ACC112 (cell line): ENCODE results near the gene SNAP47.
"Not testable (repeated sequence)": the region's sequence is repeated elsewhere in the genome, so short reads cannot be mapped to it uniquely, and the experiment has no call there.

Experiments
- H2AFZ ChIP-seq: fragments of 200-600 bp; sonication (generic); one replicate; pipeline ENCODE4 v1.6.0; 2017; ENCODE audit warnings: antibody characterized with exemption, low read length; ENCODE audit not compliant: unreplicated experiment
- H3K27ac ChIP-seq: fragments of 200-600 bp; sonication (generic); 2 replicates; pipeline ENCODE4 v1.5.1; 2014; ENCODE audit warnings: low read depth, mild to moderate bottlenecking, antibody characterized with exemption, low read length, moderate library complexity
- H3K27me3 ChIP-seq: fragments of 200-600 bp; sonication (generic); 2 replicates; pipeline ENCODE4 v1.6.1; 2014; ENCODE audit warnings: mild to moderate bottlenecking, antibody characterized with exemption, low read length, moderate library complexity, mixed read lengths; ENCODE audit not compliant: insufficient read depth
- H3K36me3 ChIP-seq: fragments of 200-600 bp; sonication (generic); 2 replicates; pipeline ENCODE4 v1.6.1; 2016; ENCODE audit warnings: mild to moderate bottlenecking, antibody characterized with exemption, low read length, moderate library complexity, mixed read lengths; ENCODE audit not compliant: insufficient read depth
- H3K4me1 ChIP-seq: fragments of 200-600 bp; sonication (generic); one replicate; pipeline ENCODE4 v1.6.1; 2016; ENCODE audit warnings: low read length, mixed read lengths; ENCODE audit not compliant: insufficient read depth, unreplicated experiment, control insufficient read depth
- H3K4me3 ChIP-seq: fragments of 200-600 bp; sonication (generic); 2 replicates; pipeline ENCODE4 v1.5.1; 2014; ENCODE audit warnings: mild to moderate bottlenecking, low read depth, low read length
- H3K79me2 ChIP-seq: fragments of 200-600 bp; sonication (generic); one replicate; pipeline ENCODE4 v1.6.0; 2016; ENCODE audit warnings: low read length; ENCODE audit not compliant: control insufficient read depth, unreplicated experiment, insufficient read depth

SNAP47 gene, protein sequence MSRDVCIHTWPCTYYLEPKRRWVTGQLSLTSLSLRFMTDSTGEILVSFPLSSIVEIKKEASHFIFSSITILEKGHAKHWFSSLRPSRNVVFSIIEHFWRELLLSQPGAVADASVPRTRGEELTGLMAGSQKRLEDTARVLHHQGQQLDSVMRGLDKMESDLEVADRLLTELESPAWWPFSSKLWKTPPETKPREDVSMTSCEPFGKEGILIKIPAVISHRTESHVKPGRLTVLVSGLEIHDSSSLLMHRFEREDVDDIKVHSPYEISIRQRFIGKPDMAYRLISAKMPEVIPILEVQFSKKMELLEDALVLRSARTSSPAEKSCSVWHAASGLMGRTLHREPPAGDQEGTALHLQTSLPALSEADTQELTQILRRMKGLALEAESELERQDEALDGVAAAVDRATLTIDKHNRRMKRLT

DNA sequence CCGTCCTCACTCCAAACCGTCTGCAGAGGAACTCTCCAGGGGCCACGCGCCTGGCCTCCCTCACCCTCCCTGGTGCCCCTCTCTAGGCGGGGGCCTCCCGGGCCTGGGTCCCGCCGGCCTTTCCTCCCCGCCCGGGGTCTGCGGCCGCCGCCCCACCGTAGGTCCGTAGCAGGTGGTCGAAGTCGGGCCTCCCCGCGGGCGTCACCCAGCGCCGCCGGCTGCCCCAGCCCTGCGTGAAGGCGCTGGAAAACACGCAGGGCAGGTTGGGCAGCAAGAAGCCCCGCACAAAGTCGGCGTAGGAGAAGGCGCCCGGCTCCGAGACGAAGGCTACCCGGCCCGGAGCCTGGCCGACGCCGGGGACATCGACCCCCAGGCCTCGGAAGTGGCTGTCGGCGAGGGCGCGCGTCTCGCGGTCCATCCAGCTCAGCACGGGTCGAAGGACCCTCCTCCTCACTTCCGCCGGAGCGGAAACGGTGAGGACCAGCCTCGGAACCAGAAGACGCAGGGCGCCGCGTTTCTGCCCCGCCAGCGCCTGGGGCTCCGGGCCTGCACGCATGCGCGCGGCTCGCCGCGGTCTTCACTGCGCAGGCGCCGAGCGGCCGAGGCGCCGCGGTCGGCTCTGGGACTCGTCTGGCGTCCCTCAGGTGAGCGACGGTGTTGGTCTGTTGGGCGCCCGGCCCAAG lies at the start of gene SNAP47, which contains the start of gene JMJD4:
SNAP47 (plus strand) TSS at position 580 of the 683 bp plus-strand sequence. CDS start 12,302 bp downstream, outside the sequence.
JMJD4 (minus strand) TSS at position 447 of the 683 bp plus-strand sequence; CDS start at position 418, 29 bp downstream.
- Histone ChIP-seq H3K36me3 (no peaks in the 10 kb centered on the region; the same call in 1 of the 2 replicates), H3K79me2 (peaks cover 54% of the 10 kb centered on the region), H3K27ac (no peak within 1 kb of the TSS), H2AFZ (peak within 1 kb of the TSS; percentile 81), H3K27me3 (no peaks in the 10 kb centered on the region), H3K4me1 (peaks cover 5% of the 10 kb centered on the region), H3K4me3 (peak within 1 kb of the TSS; percentile 95)

DNA sequence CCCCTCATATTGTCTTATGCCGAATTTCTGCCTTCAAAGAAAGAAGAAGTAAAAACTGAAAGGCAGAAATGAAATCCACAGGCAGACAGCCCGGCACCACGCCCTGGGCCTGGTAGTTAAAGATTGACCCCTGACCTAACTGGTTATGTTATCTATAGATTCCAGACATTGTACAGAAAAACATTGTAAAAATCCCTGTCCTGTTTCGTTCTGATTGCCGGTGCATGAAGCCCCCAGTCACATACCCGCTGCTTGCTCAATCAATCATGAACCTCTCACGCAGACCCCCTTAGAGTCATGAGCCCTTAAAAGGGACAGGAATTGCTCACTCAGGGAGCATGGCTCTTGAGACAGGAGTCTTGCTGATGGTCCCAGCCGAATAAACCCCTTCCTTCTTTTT lies 49.4 kb upstream of the SNAP47 start:
- Histone ChIP-seq H2AFZ (no peak overlapping the region), H3K4me1 (no peaks in the 10 kb centered on the region), H3K27ac (no peak overlapping the region), H3K79me2 (no peaks in the 10 kb centered on the region), H3K36me3 (no peaks in the 10 kb centered on the region), H3K27me3 (peaks cover 5% of the 10 kb centered on the region; the same call in 1 of the 2 replicates), H3K4me3 (no peak overlapping the region)

DNA sequence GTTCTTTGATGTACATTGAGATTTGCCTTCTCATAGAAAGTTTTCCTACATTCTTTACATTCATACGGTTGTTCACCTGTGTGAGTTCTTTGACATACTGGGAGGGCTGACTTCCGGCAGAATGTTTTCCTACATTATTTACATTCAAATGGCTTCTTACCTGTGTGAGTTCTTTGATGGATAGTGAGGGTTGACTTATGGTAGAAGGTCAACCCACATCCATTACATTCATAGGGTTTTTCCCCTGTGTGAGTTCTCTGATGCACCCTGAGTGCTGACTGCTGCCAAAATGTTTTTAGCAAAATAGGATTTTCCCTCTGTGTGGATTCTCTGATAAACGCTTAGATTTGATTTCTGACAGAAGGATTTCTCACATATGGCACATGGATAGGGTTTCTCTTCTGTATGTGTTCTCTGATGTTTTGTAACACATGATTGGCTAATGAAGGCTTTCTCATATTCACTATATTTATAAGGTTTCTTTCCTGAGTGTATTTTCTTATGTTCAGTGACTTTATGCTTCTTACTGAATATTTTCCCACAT lies 37.8 kb upstream of the SNAP47 start:
- no peaks in the 10 kb centered on the region for H3K79me2 ChIP-seq

DNA sequence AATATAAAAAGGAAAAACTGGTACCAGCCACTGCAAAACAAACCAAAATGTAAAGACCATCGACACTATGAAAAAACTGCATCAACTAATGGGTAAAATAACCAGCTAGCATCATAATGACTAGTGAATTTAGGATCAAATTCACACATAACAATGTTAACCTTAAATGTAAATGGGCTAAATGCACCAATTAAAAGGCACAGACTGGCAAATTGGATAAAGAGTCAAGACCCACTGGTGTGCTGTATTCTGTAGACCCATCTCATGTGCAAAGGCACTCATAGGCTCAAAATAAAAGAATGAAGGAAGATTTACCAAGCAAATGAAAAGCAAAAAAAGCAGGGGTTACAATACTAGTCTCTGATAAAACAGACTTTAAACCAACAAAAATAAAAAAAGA lies 33.6 kb upstream of the SNAP47 start:
- H3K27me3 ChIP-seq, H3K27ac ChIP-seq, H3K36me3 ChIP-seq, H2AFZ ChIP-seq, H3K4me1 ChIP-seq, H3K79me2 ChIP-seq, H3K4me3 ChIP-seq: not testable (repeated sequence)

More for the DNA sequence above, 37.8 kb upstream of the SNAP47 start:
- no peak overlapping the region for H2AFZ ChIP-seq
- H3K27me3 ChIP-seq = peaks cover 3% of the 10 kb centered on the region; the same call in 1 of the 2 replicates
- H3K27ac ChIP-seq = no peak overlapping the region
- no peak overlapping the region for H3K4me3 ChIP-seq
- no peaks in the 10 kb centered on the region for H3K4me1 ChIP-seq
- H3K36me3 ChIP-seq = no peaks in the 10 kb centered on the region

DNA sequence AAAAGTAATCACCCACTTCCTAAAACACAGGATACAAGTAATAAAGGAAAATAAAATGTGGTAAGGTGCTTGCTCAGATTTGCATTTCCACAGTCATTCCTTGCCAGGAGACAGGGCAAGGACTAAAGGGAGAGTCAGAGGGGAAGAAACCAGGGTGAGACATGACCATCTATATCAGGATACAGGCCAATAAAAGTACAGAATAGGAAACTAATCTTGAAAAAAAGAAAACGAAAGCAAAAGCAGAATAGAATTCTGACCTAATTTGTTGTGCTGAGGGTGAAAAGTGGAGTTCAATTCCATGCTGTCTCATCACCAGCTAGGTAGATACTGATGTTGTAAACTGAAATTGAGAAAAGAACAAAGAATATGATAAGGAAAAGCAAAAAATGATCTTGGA lies 27.4 kb upstream of the SNAP47 start:
- Histone ChIP-seq H3K36me3 (no peaks in the 10 kb centered on the region), H3K27me3 (no peaks in the 10 kb centered on the region), H3K27ac (no peak overlapping the region), H3K4me1 (no peaks in the 10 kb centered on the region), H2AFZ (peak overlapping the region; percentile 52), H3K79me2 (no peaks in the 10 kb centered on the region), H3K4me3 (peak overlapping the region; percentile 42)

DNA sequence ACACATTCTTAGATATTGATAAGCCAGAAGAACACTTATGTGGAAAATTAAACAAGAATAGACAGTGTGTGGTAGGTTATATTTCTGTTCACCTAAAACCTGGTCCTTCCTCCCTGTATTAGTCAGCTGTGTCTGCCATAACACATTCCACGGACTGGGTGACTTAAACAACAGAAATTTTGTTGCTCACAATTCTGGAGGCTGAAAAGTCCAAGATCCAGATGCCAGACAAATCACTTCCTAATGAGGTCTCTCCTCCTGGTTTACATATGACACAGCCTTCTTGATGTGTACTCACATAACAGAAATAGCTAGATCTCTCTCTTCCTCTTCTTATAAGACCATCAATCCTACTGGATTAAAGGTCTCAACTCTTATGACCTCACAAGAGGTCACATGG lies 25.8 kb upstream of the SNAP47 start:
- Histone ChIP-seq H3K36me3 (no peaks in the 10 kb centered on the region), H3K27me3 (no peaks in the 10 kb centered on the region), H3K79me2 (no peaks in the 10 kb centered on the region), H3K4me3 (no peak overlapping the region), H3K27ac (no peak overlapping the region), H3K4me1 (no peaks in the 10 kb centered on the region), H2AFZ (no peak overlapping the region)

DNA sequence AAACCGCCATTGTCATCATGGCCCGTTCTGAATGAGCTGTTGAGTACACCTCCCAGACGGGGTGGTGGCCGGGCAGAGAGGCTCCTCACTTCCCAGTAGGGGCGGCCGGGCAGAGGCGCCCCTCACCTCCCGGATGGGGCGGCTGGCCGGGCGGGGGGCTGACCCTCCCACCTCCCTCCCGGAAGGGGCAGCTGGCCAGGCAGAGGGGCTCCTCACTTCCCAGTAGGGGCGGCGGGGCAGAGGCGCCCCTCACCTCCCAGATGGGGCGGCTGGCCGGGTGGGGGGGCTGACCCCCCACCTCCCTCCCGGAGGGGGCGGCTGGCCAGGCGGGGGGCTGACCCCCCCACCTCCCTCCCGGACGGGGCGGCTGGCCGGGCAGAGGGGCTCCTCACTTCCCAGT lies 24.8 kb upstream of the SNAP47 start:
- H3K4me1 ChIP-seq, H3K36me3 ChIP-seq, H3K27ac ChIP-seq, H3K27me3 ChIP-seq, H2AFZ ChIP-seq, H3K79me2 ChIP-seq, H3K4me3 ChIP-seq: not testable (repeated sequence)

DNA sequence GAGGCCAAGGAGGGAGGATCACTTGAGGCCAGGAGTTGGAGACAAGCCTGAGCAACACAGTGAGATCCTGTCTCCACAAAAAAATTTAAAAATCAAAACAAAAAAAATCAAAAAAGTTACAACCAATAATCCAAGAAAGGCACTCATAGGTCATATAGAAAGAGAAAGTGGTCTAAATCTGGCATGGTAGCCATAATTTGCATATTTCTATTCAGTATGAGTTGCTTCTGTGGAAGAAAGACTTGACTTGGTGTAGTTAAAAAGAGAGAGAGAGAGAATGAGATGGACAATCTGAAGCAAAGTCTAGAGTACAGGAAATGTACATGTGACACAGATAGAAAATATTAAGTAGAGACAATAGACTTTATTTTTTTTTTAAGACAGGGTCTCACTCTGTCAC lies 22.6 kb upstream of the SNAP47 start:
- Histone ChIP-seq H3K27ac (no peak overlapping the region), H3K79me2 (no peaks in the 10 kb centered on the region), H2AFZ (no peak overlapping the region), H3K4me1 (no peaks in the 10 kb centered on the region), H3K36me3 (no peaks in the 10 kb centered on the region), H3K4me3 (no peak overlapping the region), H3K27me3 (no peaks in the 10 kb centered on the region; the same call in 1 of the 2 replicates)

DNA sequence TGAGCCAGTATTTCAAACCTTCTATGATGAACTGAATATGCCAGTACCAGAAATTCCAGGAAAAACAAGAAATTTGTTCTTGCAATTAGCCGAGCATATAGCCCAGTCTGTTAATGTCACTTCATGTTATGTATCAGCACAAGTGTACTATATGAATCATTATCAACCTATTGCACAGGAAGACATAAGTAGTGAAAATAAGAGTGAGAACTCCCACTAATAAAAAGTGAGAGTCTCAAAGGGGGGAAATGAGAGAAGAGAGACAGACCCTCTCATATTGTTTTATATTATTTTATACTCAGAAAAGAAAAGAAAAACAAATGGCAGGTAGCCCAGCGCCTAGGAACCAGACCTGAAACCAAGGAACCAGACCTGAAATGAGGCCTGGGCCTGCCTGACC lies 16.3 kb upstream of the SNAP47 start:
- Histone ChIP-seq H3K4me3 (no peak overlapping the region), H3K79me2 (no peaks in the 10 kb centered on the region), H3K36me3 (no peaks in the 10 kb centered on the region), H2AFZ (no peak overlapping the region), H3K27me3 (no peaks in the 10 kb centered on the region; the same call in 1 of the 2 replicates), H3K27ac (no peak overlapping the region), H3K4me1 (no peaks in the 10 kb centered on the region)

DNA sequence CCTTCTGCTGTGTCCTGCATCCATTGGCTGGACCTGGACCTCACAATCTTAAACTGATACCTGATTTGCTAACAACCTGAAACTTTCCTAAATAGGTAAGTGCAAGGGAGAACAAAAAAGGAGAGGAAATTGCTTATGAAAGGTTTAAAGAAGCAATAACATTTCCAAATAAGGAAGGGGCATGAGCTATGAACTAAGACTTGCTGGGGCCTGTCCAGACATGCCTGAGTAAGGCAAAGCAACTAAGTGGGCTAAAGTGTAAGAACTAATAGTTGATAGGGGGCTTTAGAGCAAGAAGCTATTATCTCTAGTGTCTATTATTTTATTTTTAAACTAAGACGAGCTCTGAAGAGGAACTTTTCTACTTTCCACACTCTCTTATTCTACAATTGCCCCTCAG lies 11.8 kb upstream of the SNAP47 start:
- Histone ChIP-seq H3K4me1 (no peaks in the 10 kb centered on the region), H3K36me3 (no peaks in the 10 kb centered on the region), H3K27me3 (peaks cover 23% of the 10 kb centered on the region), H3K79me2 (no peaks in the 10 kb centered on the region), H3K4me3 (no peak overlapping the region), H3K27ac (no peak overlapping the region), H2AFZ (no peak overlapping the region)
